ENCODE measurements around the gene FRAS1.

DNA sequence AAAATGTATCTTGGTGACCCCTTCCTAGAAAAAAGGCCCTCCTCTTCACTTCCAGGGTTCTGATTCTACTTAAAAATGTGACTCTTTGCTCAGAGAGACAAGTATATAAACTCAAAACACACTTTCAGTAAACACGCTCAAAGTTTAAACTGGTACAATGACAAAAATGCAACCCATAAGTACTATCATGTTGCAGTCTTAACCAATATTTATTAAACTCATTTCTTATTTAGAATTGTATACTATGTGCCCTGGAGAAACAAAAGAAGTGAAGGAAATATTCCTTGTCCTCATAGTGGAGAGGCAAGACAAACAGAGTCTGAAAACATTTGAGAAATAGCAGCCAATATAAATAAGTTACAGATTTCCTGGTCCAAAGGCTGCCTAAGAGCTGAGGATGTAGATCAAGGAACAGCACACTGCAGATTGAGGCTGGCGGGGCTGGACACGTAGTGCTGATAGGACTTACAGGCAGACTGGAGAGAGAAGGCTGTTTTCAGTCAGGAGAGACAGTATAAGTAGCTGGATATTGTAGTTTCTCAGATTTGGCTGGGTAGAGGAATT is 455.3 kb downstream of the FRAS1 start:
- TF ChIP-seq, protein P1, sequence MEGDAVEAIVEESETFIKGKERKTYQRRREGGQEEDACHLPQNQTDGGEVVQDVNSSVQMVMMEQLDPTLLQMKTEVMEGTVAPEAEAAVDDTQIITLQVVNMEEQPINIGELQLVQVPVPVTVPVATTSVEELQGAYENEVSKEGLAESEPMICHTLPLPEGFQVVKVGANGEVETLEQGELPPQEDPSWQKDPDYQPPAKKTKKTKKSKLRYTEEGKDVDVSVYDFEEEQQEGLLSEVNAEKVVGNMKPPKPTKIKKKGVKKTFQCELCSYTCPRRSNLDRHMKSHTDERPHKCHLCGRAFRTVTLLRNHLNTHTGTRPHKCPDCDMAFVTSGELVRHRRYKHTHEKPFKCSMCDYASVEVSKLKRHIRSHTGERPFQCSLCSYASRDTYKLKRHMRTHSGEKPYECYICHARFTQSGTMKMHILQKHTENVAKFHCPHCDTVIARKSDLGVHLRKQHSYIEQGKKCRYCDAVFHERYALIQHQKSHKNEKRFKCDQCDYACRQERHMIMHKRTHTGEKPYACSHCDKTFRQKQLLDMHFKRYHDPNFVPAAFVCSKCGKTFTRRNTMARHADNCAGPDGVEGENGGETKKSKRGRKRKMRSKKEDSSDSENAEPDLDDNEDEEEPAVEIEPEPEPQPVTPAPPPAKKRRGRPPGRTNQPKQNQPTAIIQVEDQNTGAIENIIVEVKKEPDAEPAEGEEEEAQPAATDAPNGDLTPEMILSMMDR (conservative IDR thresholded peaks at IDR 0.05 in 1 of 2, IDR thresholded peaks at IDR 0.05 in 1 of 2; ENCODE audit: low read depth in 1 of 2, low read length in 2 of 2), result no peak
- TF ChIP-seq EZH2 (IDR thresholded peaks at IDR 0.05; ENCODE audit: low read length, missing control alignments), result no peak

Measured in fibroblast of lung (primary cell).